C4-2B (cell line): ENCODE data around the gene MYMK.

ENCODE experiments used
- ZFX ChIP-seq: fragments of 450-650 bp; IDR thresholded peaks from 2 replicates; pipeline ENCODE4 v1.6.1; 2017
- TF ChIP-seq, protein P1 (sequence below): fragments of 450-650 bp; conservative IDR thresholded peaks from 2 replicates; pipeline ENCODE4 v1.5.1; 2017; ENCODE audit warnings: mild to moderate bottlenecking

DNA sequence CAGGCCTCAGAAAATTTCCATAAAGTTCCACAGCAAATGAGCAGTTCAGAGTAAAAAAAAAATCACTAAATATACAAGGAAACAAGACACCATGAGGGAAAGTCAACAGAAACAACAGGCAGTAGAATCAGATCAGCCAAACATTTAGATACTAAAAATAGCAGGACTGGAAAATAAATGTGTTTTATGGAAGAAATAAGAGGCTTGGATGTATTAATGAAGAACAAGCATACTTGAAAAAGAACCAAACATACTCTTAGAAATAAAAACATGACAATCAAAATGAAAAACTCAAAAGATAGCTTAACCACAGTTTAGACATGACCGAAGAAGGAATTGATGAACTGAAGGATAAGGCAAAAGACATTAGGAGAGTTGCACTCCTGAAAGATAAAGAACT lies 22.6 kb downstream of the MYMK start:
- TF ChIP-seq, protein P1, sequence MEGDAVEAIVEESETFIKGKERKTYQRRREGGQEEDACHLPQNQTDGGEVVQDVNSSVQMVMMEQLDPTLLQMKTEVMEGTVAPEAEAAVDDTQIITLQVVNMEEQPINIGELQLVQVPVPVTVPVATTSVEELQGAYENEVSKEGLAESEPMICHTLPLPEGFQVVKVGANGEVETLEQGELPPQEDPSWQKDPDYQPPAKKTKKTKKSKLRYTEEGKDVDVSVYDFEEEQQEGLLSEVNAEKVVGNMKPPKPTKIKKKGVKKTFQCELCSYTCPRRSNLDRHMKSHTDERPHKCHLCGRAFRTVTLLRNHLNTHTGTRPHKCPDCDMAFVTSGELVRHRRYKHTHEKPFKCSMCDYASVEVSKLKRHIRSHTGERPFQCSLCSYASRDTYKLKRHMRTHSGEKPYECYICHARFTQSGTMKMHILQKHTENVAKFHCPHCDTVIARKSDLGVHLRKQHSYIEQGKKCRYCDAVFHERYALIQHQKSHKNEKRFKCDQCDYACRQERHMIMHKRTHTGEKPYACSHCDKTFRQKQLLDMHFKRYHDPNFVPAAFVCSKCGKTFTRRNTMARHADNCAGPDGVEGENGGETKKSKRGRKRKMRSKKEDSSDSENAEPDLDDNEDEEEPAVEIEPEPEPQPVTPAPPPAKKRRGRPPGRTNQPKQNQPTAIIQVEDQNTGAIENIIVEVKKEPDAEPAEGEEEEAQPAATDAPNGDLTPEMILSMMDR: no peak
- TF ChIP-seq ZFX: no peak
